Fibroblast of skin of abdomen (primary cell): ENCODE data around the gene GPI.

Experiments used
- DNase-seq: peaks from one replicate; pipeline ENCODE4 v3.0.0-alpha.2; 2013

Gene GPI

GRCh38 chr19:34405892-34406660 lies 41.1 kb downstream of the GPI start:
- no peak for DNase-seq

- DNase-seq: no peak
Measured at GRCh38 chr19:34408411-34408810, 43.4 kb downstream of the GPI start.

- DNase-seq: no peak
Measured at GRCh38 chr19:34409189-34410164, 44.5 kb downstream of the GPI start.

- DNase-seq: no peak
Measured at GRCh38 chr19:34411216-34411615, 46.2 kb downstream of the GPI start.

GRCh38 chr19:34416021-34416545 lies 51.1 kb downstream of the GPI start:
- no peak for DNase-seq

GRCh38 chr19:34418300-34418699 lies 53.3 kb downstream of the GPI start:
- DNase-seq: no peak

GRCh38 chr19:34426096-34426661 lies 61.2 kb downstream of the GPI start:
- DNase-seq: no peak

- peak; percentile 18 for DNase-seq
Measured at GRCh38 chr19:34428549-34429285, 63.7 kb downstream of the GPI start.

GRCh38 chr19:34429553-34429952 lies 64.6 kb downstream of the GPI start:
- no peak for DNase-seq

GRCh38 chr19:34430738-34431625 lies 66.0 kb downstream of the GPI start:
- peak; percentile 39 for DNase-seq

GRCh38 chr19:34431681-34432402 lies 66.8 kb downstream of the GPI start:
- DNase-seq: no peak

GRCh38 chr19:34432797-34433196 lies 67.8 kb downstream of the GPI start:
- no peak for DNase-seq

- no peak for DNase-seq
Measured at GRCh38 chr19:34436716-34437115, 71.7 kb downstream of the GPI start.

- DNase-seq: no peak
Measured at GRCh38 chr19:34448191-34448590, 83.2 kb downstream of the GPI start.
